Activated T-helper 17 cell treated with anti-CD3 and anti-CD28 coated beads, Interleukin-2, amount 50 U/mL, for 72 hours (primary cell): Measurements from ENCODE around the gene PKNOX1. TPM values are rescaled to one million over a fixed set of nuclear protein-coding genes. Genes with fewer than 3 reads are reported as not detected.
"Not testable (repeated sequence)": the region's sequence is repeated elsewhere in the genome, so short reads cannot be mapped to it uniquely, and the experiment has no call there.

ENCODE experiments used
- ATAC-seq: fragments of 150-1000 bp; cut with Tn5 transposase; replicated peaks from 2 replicates; pipeline ENCODE4 v1.10.0; 2021; ENCODE audit warnings: mild to moderate bottlenecking, moderate library complexity
- H3K27ac Mint-ChIP-seq: one replicate; pipeline ENCODE4 v1.8.0; 2022; ENCODE audit warnings: mixed read lengths
- H3K27me3 Mint-ChIP-seq: one replicate; pipeline ENCODE4 v1.8.0; 2022; ENCODE audit warnings: mixed read lengths
- H3K36me3 Mint-ChIP-seq: one replicate; pipeline ENCODE4 v1.8.0; 2022; ENCODE audit warnings: low read depth, mild to moderate bottlenecking, mixed read lengths
- H3K4me1 Mint-ChIP-seq: one replicate; pipeline ENCODE4 v1.8.0; 2022; ENCODE audit warnings: mixed read lengths
- H3K4me3 Mint-ChIP-seq: one replicate; pipeline ENCODE4 v1.8.0; 2022; ENCODE audit warnings: mild to moderate bottlenecking, mixed read lengths
- H3K9me3 Mint-ChIP-seq: one replicate; pipeline ENCODE4 v1.8.0; 2022; ENCODE audit warnings: mixed read lengths
- total RNA-seq, 2 donors: library from RNA; stranded (reverse); gene quantifications; one replicate each; pipeline ENCODE4 v1.2.3, GENCODE V29; 2022

The PKNOX1 gene
- total RNA-seq, 2 donors from 2014 or later: 18.0 to 29.6 TPM

DNA sequence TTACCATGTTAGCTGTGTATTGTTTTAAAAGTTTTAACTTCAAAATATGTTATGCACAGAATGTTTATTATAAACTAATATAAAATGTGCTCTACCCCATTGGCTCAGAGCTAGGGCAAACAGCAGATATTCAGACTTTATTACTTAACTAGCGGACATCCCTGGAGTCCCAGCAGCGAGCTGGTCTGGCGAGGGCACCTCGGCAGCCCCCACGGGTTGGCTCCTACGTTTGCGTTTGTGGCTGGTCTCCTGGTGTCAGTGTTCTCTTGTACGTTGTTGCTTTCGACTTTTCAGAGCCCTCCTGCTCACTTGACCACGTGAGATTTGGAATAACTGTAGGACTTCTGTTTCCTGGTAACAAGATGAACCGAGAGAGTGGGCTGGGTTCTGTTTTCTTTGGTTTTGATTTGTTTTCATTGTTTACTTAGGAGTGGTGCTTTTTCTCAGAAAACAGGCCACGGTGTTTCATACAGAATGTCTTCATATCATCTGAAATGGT, 56.8 kb downstream of the PKNOX1 start:
- no peak for ATAC-seq
- Mint-ChIP-seq H3K27me3 (no peaks in the 10 kb centered on the region), H3K27ac (no peak overlapping the region), H3K4me3 (no peak overlapping the region), H3K4me1 (no peaks in the 10 kb centered on the region), H3K36me3 (peaks cover 61% of the 10 kb centered on the region), H3K9me3 (no peaks in the 10 kb centered on the region)

GRCh38 chr21:43034101-43034500, 59.7 kb downstream of the PKNOX1 start:
- Mint-ChIP-seq H3K4me1 (no peaks in the 10 kb centered on the region), H3K36me3 (peaks cover 33% of the 10 kb centered on the region), H3K27ac (no peak overlapping the region), H3K9me3 (no peaks in the 10 kb centered on the region), H3K27me3 (no peaks in the 10 kb centered on the region), H3K4me3 (no peak overlapping the region)
- no peak for ATAC-seq

- H3K9me3 Mint-ChIP-seq: no peaks in the 10 kb centered on the region
- no peaks in the 10 kb centered on the region for H3K4me1 Mint-ChIP-seq
- peaks cover 26% of the 10 kb centered on the region for H3K36me3 Mint-ChIP-seq
- no peaks in the 10 kb centered on the region for H3K27me3 Mint-ChIP-seq
- no peak for ATAC-seq
- H3K27ac Mint-ChIP-seq: no peak overlapping the region
- no peak overlapping the region for H3K4me3 Mint-ChIP-seq
These were observed 60.5 kb downstream of the PKNOX1 start for GRCh38 chr21:43034826-43035225.

- not testable (repeated sequence) for H3K4me3 Mint-ChIP-seq, ATAC-seq, H3K27ac Mint-ChIP-seq, H3K9me3 Mint-ChIP-seq, H3K4me1 Mint-ChIP-seq, H3K36me3 Mint-ChIP-seq, H3K27me3 Mint-ChIP-seq
These were observed 62.5 kb downstream of the PKNOX1 start for GRCh38 chr21:43036889-43037288.

- ATAC-seq, H3K27me3 Mint-ChIP-seq, H3K4me3 Mint-ChIP-seq, H3K27ac Mint-ChIP-seq, H3K36me3 Mint-ChIP-seq, H3K4me1 Mint-ChIP-seq, H3K9me3 Mint-ChIP-seq: not testable (repeated sequence)
These were observed 63.7 kb downstream of the PKNOX1 start for GRCh38 chr21:43037918-43038658.

- not testable (repeated sequence) for H3K9me3 Mint-ChIP-seq, H3K4me1 Mint-ChIP-seq, H3K36me3 Mint-ChIP-seq, H3K27me3 Mint-ChIP-seq, H3K4me3 Mint-ChIP-seq, H3K27ac Mint-ChIP-seq, ATAC-seq
These were observed 64.3 kb downstream of the PKNOX1 start for GRCh38 chr21:43038659-43039044.

DNA sequence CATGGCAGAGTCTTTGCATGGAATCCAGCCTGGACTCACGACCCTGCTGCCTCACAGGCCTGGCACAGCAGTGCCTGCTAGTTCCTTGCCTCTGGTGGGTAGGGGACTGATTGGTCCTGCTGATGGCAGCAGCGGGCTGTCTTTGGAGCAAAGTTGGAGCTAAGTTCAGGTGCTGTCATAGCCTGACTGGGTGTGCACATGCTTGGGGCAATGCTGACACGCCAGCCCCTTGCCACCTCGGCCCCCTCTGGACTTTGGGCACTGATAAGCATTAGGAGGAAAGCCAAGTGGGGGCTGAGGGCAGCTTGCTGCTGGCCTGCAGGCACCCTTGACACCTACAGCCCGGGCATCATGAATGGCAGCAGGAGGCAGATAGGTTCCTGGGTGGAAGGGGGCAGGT, 67.8 kb downstream of the PKNOX1 start:
- H3K36me3 Mint-ChIP-seq, ATAC-seq, H3K27me3 Mint-ChIP-seq, H3K27ac Mint-ChIP-seq, H3K4me1 Mint-ChIP-seq, H3K9me3 Mint-ChIP-seq, H3K4me3 Mint-ChIP-seq: not testable (repeated sequence)

DNA sequence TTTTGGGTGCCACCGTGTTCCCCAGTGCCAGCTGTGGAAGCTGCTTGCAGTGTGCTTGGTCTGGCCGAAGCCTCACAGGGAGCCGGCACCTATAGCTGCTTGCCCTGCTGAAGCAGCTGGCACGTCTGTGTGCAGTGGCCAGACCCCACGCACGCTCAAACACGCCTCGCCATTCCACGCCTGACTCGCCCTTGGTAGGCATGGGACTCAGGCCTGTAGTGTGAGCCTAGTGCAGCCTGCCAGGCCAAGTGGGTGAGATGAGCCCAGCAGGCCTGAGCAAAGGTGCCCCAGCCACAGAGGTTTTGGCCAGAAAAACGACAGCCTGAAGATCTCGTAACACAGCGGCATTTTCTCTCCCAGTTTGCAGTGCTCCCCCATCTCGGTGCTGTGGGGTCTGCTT, 68.9 kb downstream of the PKNOX1 start:
- H3K9me3 Mint-ChIP-seq, H3K4me3 Mint-ChIP-seq, H3K4me1 Mint-ChIP-seq, ATAC-seq, H3K36me3 Mint-ChIP-seq, H3K27ac Mint-ChIP-seq, H3K27me3 Mint-ChIP-seq: not testable (repeated sequence)

DNA sequence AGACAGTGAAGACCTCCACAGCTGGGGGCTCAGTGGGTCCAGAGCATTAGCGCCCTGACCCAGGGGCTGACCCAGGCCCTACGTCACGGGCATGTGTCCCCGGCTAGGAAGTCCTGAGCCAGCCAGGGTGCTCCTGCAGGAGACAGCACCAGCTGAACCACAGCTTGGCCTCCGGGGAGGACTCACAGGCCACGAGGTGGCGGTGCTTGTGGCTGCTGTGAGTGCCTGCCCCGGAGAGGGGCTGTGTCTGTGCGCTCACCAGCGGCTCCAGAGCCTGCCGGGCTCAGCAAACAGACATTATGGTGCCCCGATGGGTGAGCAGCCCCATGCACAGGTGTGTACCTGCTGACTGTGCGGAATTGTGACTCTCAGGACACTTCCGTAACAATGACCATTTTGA, 70.2 kb downstream of the PKNOX1 start:
- H3K27ac Mint-ChIP-seq, H3K4me1 Mint-ChIP-seq, H3K4me3 Mint-ChIP-seq, ATAC-seq, H3K36me3 Mint-ChIP-seq, H3K27me3 Mint-ChIP-seq, H3K9me3 Mint-ChIP-seq: not testable (repeated sequence)

GRCh38 chr21:43045165-43045875, 71.0 kb downstream of the PKNOX1 start:
- H3K36me3 Mint-ChIP-seq, H3K27me3 Mint-ChIP-seq, H3K9me3 Mint-ChIP-seq, H3K4me1 Mint-ChIP-seq: not testable (repeated sequence)
- Mint-ChIP-seq H3K4me3 (peak overlapping the region; percentile 53), H3K27ac (peak overlapping the region; percentile 82)
- ATAC-seq: peak; percentile 62

- H3K4me3 Mint-ChIP-seq: peak overlapping the region; percentile 53
- peak; percentile 74 for ATAC-seq
- H3K36me3 Mint-ChIP-seq: not testable (repeated sequence)
These were observed 71.8 kb downstream of the PKNOX1 start for GRCh38 chr21:43045876-43046821.

DNA sequence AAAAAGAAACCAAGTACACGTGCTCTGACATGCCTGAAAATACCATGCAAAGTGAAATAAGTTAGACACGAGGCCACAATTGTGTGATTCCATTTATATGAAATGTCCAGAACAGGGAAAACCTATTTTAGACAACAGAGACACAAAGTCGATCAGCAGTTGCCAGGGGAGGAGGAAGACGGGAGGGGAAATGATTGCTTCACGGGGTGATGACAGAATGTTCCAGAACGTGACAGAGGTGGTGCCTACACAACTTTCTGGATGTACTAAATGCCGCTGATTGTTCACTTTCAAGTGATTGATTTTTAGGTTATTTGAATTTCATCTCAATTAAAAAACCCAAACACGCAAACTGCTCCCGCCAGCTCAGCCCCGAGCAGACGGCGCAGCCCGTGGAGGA, 78.8 kb downstream of the PKNOX1 start:
- H3K27ac Mint-ChIP-seq, ATAC-seq, H3K9me3 Mint-ChIP-seq, H3K36me3 Mint-ChIP-seq, H3K27me3 Mint-ChIP-seq, H3K4me1 Mint-ChIP-seq, H3K4me3 Mint-ChIP-seq: not testable (repeated sequence)

More at GRCh38 chr21:43045876-43046821, 71.8 kb downstream of the PKNOX1 start:
- H3K27ac Mint-ChIP-seq, H3K27me3 Mint-ChIP-seq, H3K4me1 Mint-ChIP-seq, H3K9me3 Mint-ChIP-seq: not testable (repeated sequence)

- ATAC-seq, H3K9me3 Mint-ChIP-seq, H3K27me3 Mint-ChIP-seq: not testable (repeated sequence)
These were observed 88.7 kb downstream of the PKNOX1 start for GRCh38 chr21:43062955-43063664.

GRCh38 chr21:43064265-43064917, 90.0 kb downstream of the PKNOX1 start:
- not testable (repeated sequence) for H3K4me1 Mint-ChIP-seq, H3K27me3 Mint-ChIP-seq, H3K27ac Mint-ChIP-seq, H3K9me3 Mint-ChIP-seq, ATAC-seq, H3K36me3 Mint-ChIP-seq, H3K4me3 Mint-ChIP-seq

More at GRCh38 chr21:43062955-43063664, 88.7 kb downstream of the PKNOX1 start:
- H3K4me3 Mint-ChIP-seq, H3K27ac Mint-ChIP-seq, H3K4me1 Mint-ChIP-seq, H3K36me3 Mint-ChIP-seq: not testable (repeated sequence)
